A673 (cell line): ENCODE results near the gene EXPH5.

Experiments
- EZH2 ChIP-seq: fragments of 200-600 bp; sonication (generic); IDR thresholded peaks from 2 replicates; pipeline ENCODE4 v1.6.1; 2017; ENCODE audit warnings: borderline replicate concordance, low read depth, mild to moderate bottlenecking, mixed read lengths, antibody characterized with exemption, low read length; ENCODE audit not compliant: poor library complexity, severe bottlenecking
- TF ChIP-seq, protein P1 (sequence below): fragments of 300-800, 200-600 bp; sonication (generic); conservative IDR thresholded peaks from 2 replicates; pipeline ENCODE4 v1.5.1; 2017; ENCODE audit warnings: low read depth, mild to moderate bottlenecking, antibody characterized with exemption, low read length, moderate library complexity, mixed read lengths

DNA sequence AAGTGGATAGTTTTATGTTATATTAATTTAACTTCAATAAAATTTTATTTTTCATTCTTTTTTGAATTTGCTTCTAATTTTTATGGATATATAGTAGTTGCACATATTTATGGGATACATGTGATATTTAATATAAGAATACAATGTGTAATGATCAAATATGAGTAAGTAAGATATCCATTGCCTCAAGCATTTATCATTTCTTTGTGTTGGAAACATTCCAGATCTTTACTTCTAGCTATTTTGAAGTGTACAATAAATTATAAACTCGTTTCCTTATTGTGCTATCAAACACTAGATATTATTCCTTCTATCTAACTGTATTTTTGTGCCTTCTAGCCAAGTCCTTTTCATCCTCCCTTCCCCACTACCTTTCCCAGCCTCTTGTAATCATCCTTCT lies 17.0 kb downstream of the EXPH5 start:
- TF ChIP-seq, protein P1, sequence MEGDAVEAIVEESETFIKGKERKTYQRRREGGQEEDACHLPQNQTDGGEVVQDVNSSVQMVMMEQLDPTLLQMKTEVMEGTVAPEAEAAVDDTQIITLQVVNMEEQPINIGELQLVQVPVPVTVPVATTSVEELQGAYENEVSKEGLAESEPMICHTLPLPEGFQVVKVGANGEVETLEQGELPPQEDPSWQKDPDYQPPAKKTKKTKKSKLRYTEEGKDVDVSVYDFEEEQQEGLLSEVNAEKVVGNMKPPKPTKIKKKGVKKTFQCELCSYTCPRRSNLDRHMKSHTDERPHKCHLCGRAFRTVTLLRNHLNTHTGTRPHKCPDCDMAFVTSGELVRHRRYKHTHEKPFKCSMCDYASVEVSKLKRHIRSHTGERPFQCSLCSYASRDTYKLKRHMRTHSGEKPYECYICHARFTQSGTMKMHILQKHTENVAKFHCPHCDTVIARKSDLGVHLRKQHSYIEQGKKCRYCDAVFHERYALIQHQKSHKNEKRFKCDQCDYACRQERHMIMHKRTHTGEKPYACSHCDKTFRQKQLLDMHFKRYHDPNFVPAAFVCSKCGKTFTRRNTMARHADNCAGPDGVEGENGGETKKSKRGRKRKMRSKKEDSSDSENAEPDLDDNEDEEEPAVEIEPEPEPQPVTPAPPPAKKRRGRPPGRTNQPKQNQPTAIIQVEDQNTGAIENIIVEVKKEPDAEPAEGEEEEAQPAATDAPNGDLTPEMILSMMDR: no peak
- no peak for TF ChIP-seq EZH2
